T-helper 17 cell (primary cell): ENCODE measurements around the gene TXNDC11. TPM values are rescaled to one million over a fixed set of nuclear protein-coding genes. Genes with fewer than 3 reads are reported as not detected.

ENCODE experiments used
- ATAC-seq: fragments of 150-1000 bp; cut with Tn5 transposase; 2 replicates; pipeline ENCODE4 v1.10.0; 2021; ENCODE audit warnings: mild to moderate bottlenecking, moderate library complexity
- DNase-seq, 3 donors: peaks; one replicate each; pipeline versions ENCODE4 v3.0.0 to v3.0.0-alpha.2; 2020 to 2021
- H3K9me3 ChIP-seq: one replicate; pipeline ENCODE4 v1.7.0; 2013; ENCODE audit warnings: low read length, mild to moderate bottlenecking; ENCODE audit not compliant: control insufficient read depth, poor library complexity, severe bottlenecking
- H3K27ac Mint-ChIP-seq: one replicate; pipeline ENCODE4 v1.8.0; 2022; ENCODE audit warnings: mild to moderate bottlenecking, moderate library complexity, mixed read lengths
- H3K27me3 Mint-ChIP-seq: one replicate; pipeline ENCODE4 v1.8.0; 2022; ENCODE audit warnings: mixed read lengths
- H3K36me3 Mint-ChIP-seq: one replicate; pipeline ENCODE4 v1.8.0; 2022; ENCODE audit warnings: low read depth, mixed read lengths
- H3K4me1 Mint-ChIP-seq: one replicate; pipeline ENCODE4 v1.8.0; 2022; ENCODE audit warnings: mild to moderate bottlenecking, mixed read lengths
- H3K4me3 Mint-ChIP-seq: one replicate; pipeline ENCODE4 v1.8.0; 2022; ENCODE audit warnings: mild to moderate bottlenecking, moderate library complexity, mixed read lengths
- total RNA-seq, 4 donors: library from RNA in 2 of 4; stranded (reverse) in 2 of 4; gene quantifications; one replicate each; pipeline ENCODE4 v1.2.3 and lab custom pipeline; 2022 to 2026

The TXNDC11 gene
- total RNA-seq, 2 donors from 2014 or later = 87.5 to 103 TPM

- Mint-ChIP-seq H3K27me3 (no peaks in the 10 kb centered on the region), H3K36me3 (no peaks in the 10 kb centered on the region), H3K4me1 (peaks cover 49% of the 10 kb centered on the region), H3K4me3 (peak overlapping the region; percentile 85), H3K27ac (peak overlapping the region; percentile 89)
- H3K9me3 ChIP-seq = no peaks in the 10 kb centered on the region
- DNase-seq = no peak
- peak; percentile 14 for ATAC-seq
Observed at GRCh38 chr16:11670171-11671131, 72.2 kb downstream of the TXNDC11 start.

- H3K27me3 Mint-ChIP-seq = no peaks in the 10 kb centered on the region
- H3K9me3 ChIP-seq = no peaks in the 10 kb centered on the region
- peak overlapping the region; percentile 89 for H3K27ac Mint-ChIP-seq
- peaks cover 54% of the 10 kb centered on the region for H3K4me1 Mint-ChIP-seq
- no peaks in the 10 kb centered on the region for H3K36me3 Mint-ChIP-seq
- no peak for DNase-seq
- peak overlapping the region; percentile 85 for H3K4me3 Mint-ChIP-seq
- no peak for ATAC-seq
Observed at GRCh38 chr16:11669380-11670146, 73.1 kb downstream of the TXNDC11 start.

GRCh38 chr16:11668623-11669379, 73.9 kb downstream of the TXNDC11 start:
- peaks cover 60% of the 10 kb centered on the region for H3K4me1 Mint-ChIP-seq
- no peaks in the 10 kb centered on the region for H3K27me3 Mint-ChIP-seq
- peak overlapping the region; percentile 85 for H3K4me3 Mint-ChIP-seq
- ATAC-seq (peak; percentile 13), DNase-seq (no peak)
- H3K36me3 Mint-ChIP-seq = no peaks in the 10 kb centered on the region
- H3K9me3 ChIP-seq = no peaks in the 10 kb centered on the region
- H3K27ac Mint-ChIP-seq = no peak overlapping the region

- Mint-ChIP-seq H3K4me3 (peak within 1 kb of the TSS; percentile 85), H3K27me3 (no peaks in the 10 kb centered on the region), H3K27ac (peak within 1 kb of the TSS; percentile 92), H3K36me3 (no peaks in the 10 kb centered on the region), H3K4me1 (peaks cover 56% of the 10 kb centered on the region)
- DNase-seq (peak; percentile 83 to 88 (median 85)), ATAC-seq (peak; percentile 91)
- no peaks in the 10 kb centered on the region for H3K9me3 ChIP-seq
Observed at GRCh38 chr16:11667824-11668622, 74.6 kb downstream of the TXNDC11 start, which contains the start of gene SNN. Gene SNN, plus strand, starts transcription at chr16:11668455. Its CDS starts 7,605 bp downstream, at chr16:11676060.

- no peak for DNase-seq
- H3K9me3 ChIP-seq = no peaks in the 10 kb centered on the region
- Mint-ChIP-seq H3K36me3 (no peaks in the 10 kb centered on the region), H3K4me3 (peak overlapping the region; percentile 81), H3K27me3 (no peaks in the 10 kb centered on the region), H3K4me1 (peaks cover 49% of the 10 kb centered on the region), H3K27ac (peak overlapping the region; percentile 92)
- no peak for ATAC-seq
Observed at GRCh38 chr16:11667221-11667823, 75.3 kb downstream of the TXNDC11 start.

GRCh38 chr16:11666103-11667055, 76.3 kb downstream of the TXNDC11 start:
- Mint-ChIP-seq H3K4me3 (peak overlapping the region; percentile 81), H3K36me3 (no peaks in the 10 kb centered on the region), H3K4me1 (peaks cover 42% of the 10 kb centered on the region), H3K27me3 (no peaks in the 10 kb centered on the region), H3K27ac (peak overlapping the region; percentile 92)
- ATAC-seq (no peak), DNase-seq (no peak)
- H3K9me3 ChIP-seq = no peaks in the 10 kb centered on the region

GRCh38 chr16:11665071-11665491, 77.6 kb downstream of the TXNDC11 start:
- Mint-ChIP-seq H3K27me3 (no peaks in the 10 kb centered on the region), H3K4me1 (peaks cover 29% of the 10 kb centered on the region), H3K4me3 (peak overlapping the region; percentile 71), H3K27ac (peak overlapping the region; percentile 81), H3K36me3 (no peaks in the 10 kb centered on the region)
- DNase-seq = no peak
- no peak for ATAC-seq
- H3K9me3 ChIP-seq = no peaks in the 10 kb centered on the region

GRCh38 chr16:11662582-11662981, 80.1 kb downstream of the TXNDC11 start:
- Mint-ChIP-seq H3K4me1 (peaks cover 28% of the 10 kb centered on the region), H3K27me3 (no peaks in the 10 kb centered on the region), H3K36me3 (no peaks in the 10 kb centered on the region), H3K4me3 (no peak overlapping the region), H3K27ac (no peak overlapping the region)
- DNase-seq = no peak
- no peak for ATAC-seq
- H3K9me3 ChIP-seq = no peaks in the 10 kb centered on the region

- no peak overlapping the region for H3K4me3 Mint-ChIP-seq
- DNase-seq (no peak), ATAC-seq (no peak)
- H3K4me1 Mint-ChIP-seq = peaks cover 20% of the 10 kb centered on the region
- no peaks in the 10 kb centered on the region for H3K36me3 Mint-ChIP-seq
- H3K9me3 ChIP-seq = no peaks in the 10 kb centered on the region
- no peak overlapping the region for H3K27ac Mint-ChIP-seq
- H3K27me3 Mint-ChIP-seq = no peaks in the 10 kb centered on the region
Observed at GRCh38 chr16:11660565-11660964, 82.1 kb downstream of the TXNDC11 start.

GRCh38 chr16:11658896-11659708, 83.6 kb downstream of the TXNDC11 start:
- no peaks in the 10 kb centered on the region for H3K9me3 ChIP-seq
- Mint-ChIP-seq H3K4me3 (no peak overlapping the region), H3K27ac (no peak overlapping the region), H3K4me1 (peaks cover 11% of the 10 kb centered on the region), H3K36me3 (no peaks in the 10 kb centered on the region), H3K27me3 (no peaks in the 10 kb centered on the region)
- ATAC-seq (no peak), DNase-seq (no peak)
